Measurements from ENCODE around the gene KIFAP3.

GRCh38 chr1:170044187-170044586 lies 30.3 kb downstream of the KIFAP3 start:
- TF ChIP-seq POLR2A (IDR thresholded peaks at IDR 0.05), result no peak
- TF ChIP-seq, protein P1, sequence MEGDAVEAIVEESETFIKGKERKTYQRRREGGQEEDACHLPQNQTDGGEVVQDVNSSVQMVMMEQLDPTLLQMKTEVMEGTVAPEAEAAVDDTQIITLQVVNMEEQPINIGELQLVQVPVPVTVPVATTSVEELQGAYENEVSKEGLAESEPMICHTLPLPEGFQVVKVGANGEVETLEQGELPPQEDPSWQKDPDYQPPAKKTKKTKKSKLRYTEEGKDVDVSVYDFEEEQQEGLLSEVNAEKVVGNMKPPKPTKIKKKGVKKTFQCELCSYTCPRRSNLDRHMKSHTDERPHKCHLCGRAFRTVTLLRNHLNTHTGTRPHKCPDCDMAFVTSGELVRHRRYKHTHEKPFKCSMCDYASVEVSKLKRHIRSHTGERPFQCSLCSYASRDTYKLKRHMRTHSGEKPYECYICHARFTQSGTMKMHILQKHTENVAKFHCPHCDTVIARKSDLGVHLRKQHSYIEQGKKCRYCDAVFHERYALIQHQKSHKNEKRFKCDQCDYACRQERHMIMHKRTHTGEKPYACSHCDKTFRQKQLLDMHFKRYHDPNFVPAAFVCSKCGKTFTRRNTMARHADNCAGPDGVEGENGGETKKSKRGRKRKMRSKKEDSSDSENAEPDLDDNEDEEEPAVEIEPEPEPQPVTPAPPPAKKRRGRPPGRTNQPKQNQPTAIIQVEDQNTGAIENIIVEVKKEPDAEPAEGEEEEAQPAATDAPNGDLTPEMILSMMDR (IDR thresholded peaks at IDR 0.05), result no peak
- no peak for TF ChIP-seq POLR2AphosphoS5 (IDR thresholded peaks at IDR 0.05)

All from prostate gland (tissue), 2 donors.